GM03348 (cell line): ENCODE results near the gene ACO2.
A peak's percentile ranks its signal among the peaks of the same experiment; 100 is the strongest.
"Not testable (repeated sequence)": the region's sequence is repeated elsewhere in the genome, so short reads cannot be mapped to it uniquely, and the experiment has no call there.

Experiments used
- DNase-seq: peaks from one replicate; pipeline ENCODE4 v3.0.0; 2012; ENCODE audit warnings: low spot score

The ACO2 gene

GRCh38 chr22:41468381-41469217, at the start of gene ACO2, which contains the start of gene PHF5A:
TSS of gene ACO2 (plus strand) at chr22:41469117. CDS start at chr22:41469147, 30 bp downstream.
TSS of gene PHF5A (minus strand) at chr22:41468692. CDS start at chr22:41468653, 39 bp downstream.
- DNase-seq, result peak; percentile 97

- DNase-seq, result no peak
Observed at GRCh38 chr22:41425660-41426365, 43.1 kb upstream of the ACO2 start.

GRCh38 chr22:41429232-41429950, 39.5 kb upstream of the ACO2 start:
- DNase-seq, result no peak

GRCh38 chr22:41429951-41430332, 39.0 kb upstream of the ACO2 start:
- no peak for DNase-seq

- DNase-seq, result no peak
Observed at GRCh38 chr22:41431656-41432055, 37.3 kb upstream of the ACO2 start.

GRCh38 chr22:41433480-41433879, 35.4 kb upstream of the ACO2 start:
- not testable (repeated sequence) for DNase-seq

GRCh38 chr22:41434361-41435003, 34.4 kb upstream of the ACO2 start:
- DNase-seq, result not testable (repeated sequence)

- DNase-seq, result no peak
Observed at GRCh38 chr22:41435560-41435959, 33.4 kb upstream of the ACO2 start.

- DNase-seq, result no peak
Observed at GRCh38 chr22:41436322-41437113, 32.4 kb upstream of the ACO2 start.

- DNase-seq, result no peak
Observed at GRCh38 chr22:41437198-41437597, 31.7 kb upstream of the ACO2 start.

- DNase-seq, result not testable (repeated sequence)
Observed at GRCh38 chr22:41440511-41440910, 28.4 kb upstream of the ACO2 start.

GRCh38 chr22:41442240-41442792, 26.6 kb upstream of the ACO2 start:
- no peak for DNase-seq

GRCh38 chr22:41444360-41445128, 24.4 kb upstream of the ACO2 start:
- peak; percentile 92 for DNase-seq

GRCh38 chr22:41445129-41446056, 23.5 kb upstream of the ACO2 start:
- peak; percentile 22 for DNase-seq

- peak; percentile 28 for DNase-seq
Observed at GRCh38 chr22:41446057-41446501, 22.8 kb upstream of the ACO2 start.

GRCh38 chr22:41446639-41447434, 22.1 kb upstream of the ACO2 start, which contains the start of gene TOB2:
TSS of gene TOB2 (minus strand) at chr22:41446801. CDS start at chr22:41437345, 9,456 bp downstream.
- DNase-seq, result peak; percentile 96

- DNase-seq, result peak; percentile 74
Observed at GRCh38 chr22:41447435-41448188, 21.3 kb upstream of the ACO2 start.
